Spleen (tissue), 11 donors: ENCODE measurements around the gene THOC6. TPM values are rescaled to one million over a fixed set of nuclear protein-coding genes. Genes with fewer than 3 reads are reported as not detected.

Experiments
- DNase-seq: peaks from one replicate; pipeline ENCODE4 v3.0.0-alpha.2; 2020
- H3K27ac ChIP-seq, 8 donors: fragments of 200-600 bp; sonication (generic) in 7 of 8; 1 replicate in 4 of 8; 2 replicates in 4 of 8; pipeline versions ENCODE4 v1.5.0 to v1.8.0; 2016 to 2021; ENCODE audit warnings: inconsistent platforms in 4 of 8, mild to moderate bottlenecking in 4 of 8, moderate library complexity in 1 of 8
- H3K27me3 ChIP-seq, 7 donors: fragments of 200-600 bp; sonication (generic) in 6 of 7; replicated peaks in 1 of 7; 1 replicate in 4 of 7; 2 replicates in 3 of 7; pipeline versions ENCODE4 v1.5.0 to v1.8.0; 2016 to 2021; ENCODE audit warnings: inconsistent platforms in 3 of 7, mild to moderate bottlenecking in 1 of 7
- H3K36me3 ChIP-seq, 6 donors: fragments of 200-600 bp; sonication (generic) in 5 of 6; 1 replicate in 4 of 6; 2 replicates in 2 of 6; pipeline versions ENCODE4 v1.5.0 to v1.8.0; 2016 to 2021; ENCODE audit warnings: inconsistent platforms in 2 of 6
- H3K4me1 ChIP-seq, 6 donors: fragments of 200-600 bp; sonication (generic) in 5 of 6; 1 replicate in 3 of 6; 2 replicates in 3 of 6; pipeline versions ENCODE4 v1.5.0 to v1.8.0; 2016 to 2021; ENCODE audit warnings: inconsistent platforms in 3 of 6
- H3K4me3 ChIP-seq, 8 donors: fragments of 200-600 bp; sonication (generic) in 7 of 8; 1 replicate in 4 of 8; 2 replicates in 4 of 8; pipeline versions ENCODE4 v1.5.0 to v1.8.0; 2016 to 2021; ENCODE audit warnings: inconsistent platforms in 4 of 8, mild to moderate bottlenecking in 4 of 8, moderate library complexity in 2 of 8
- H3K9me3 ChIP-seq, 8 donors: fragments of 200-600 bp; sonication (generic) in 7 of 8; 1 replicate in 4 of 8; 2 replicates in 4 of 8; pipeline versions ENCODE4 v1.5.0 to v1.8.0; 2016 to 2021; ENCODE audit warnings: inconsistent platforms in 4 of 8
- CTCF ChIP-seq, 11 experiments: fragments of 200-600 bp in 7 of 11; fragments of 450-650 bp in 4 of 11; sonication (generic) in 4 of 11; IDR thresholded peaks in 8 of 11; conservative IDR thresholded peaks in 3 of 11; 1 replicate in 7 of 11; 2 replicates in 4 of 11; pipeline versions ENCODE4 v1.4.0 to v1.8.0; 2016 to 2021; ENCODE audit warnings: antibody characterized with exemption in 11 of 11, inconsistent platforms in 4 of 11, mild to moderate bottlenecking in 1 of 11
- POLR2A ChIP-seq, 3 donors: fragments of 450-650 bp; IDR thresholded peaks; one replicate each; pipeline ENCODE4 v1.5.1; 2017; ENCODE audit warnings: antibody characterized with exemption in 3 of 3, mild to moderate bottlenecking in 1 of 3
- POLR2AphosphoS5 ChIP-seq, 3 donors: sonication (generic); formaldehyde crosslinking; IDR thresholded peaks; one replicate each; pipeline ENCODE4 v1.5.1; 2017; ENCODE audit warnings: antibody characterized with exemption in 3 of 3
- WGBS, 5 donors: extraction: QIAGEN DNeasy Blood & Tissue Kit in 3 of 5; methylation state at CpG; one replicate each; pipeline versions ENCODE4 v1.1.5 to v1.1.7; 2013 to 2018; 5-methylcytosine and 5-hydroxymethylcytosine counted together
- intact Hi-C: fragments of 100-400 bp; cut with DNase I; formaldehyde crosslinking; loops from one replicate; pipeline ENCODE4 v1.15.0; 2023; ENCODE audit warnings: low total_unique reads
- polyA plus RNA-seq, 3 donors: library from polyadenylated mRNA; stranded (reverse); fragments of 200-250 nt; gene quantifications; one replicate each; pipeline ENCODE4 v1.2.1, GENCODE V29; 2013
- total RNA-seq, 7 donors: library from RNA; depleted of rRNA in 3 of 7; stranded (reverse); fragments of >200 nt in 3 of 7; fragmentation: NEBNext Ultra II Directional in 4 of 7; extraction: Animal tissue kit (Norgen Biotek cat#: 25700) in 4 of 7; gene quantifications; one replicate each; pipeline versions ENCODE4 v1.1.0 to v1.2.1, GENCODE V29; 2016 to 2021
- donor health status: healthy with polysubstance abuse.
- donor health status: DM: no; HTN: no; CAD: no; lungs with moderate emphysema.
- donor health status: DM: no; HTN: no; CAD: no.
- donor health status: Bipolar disorder and iron deficiency.
- donor health status: healthy.
- donor health status: DM: no; HTN: no; CAD: no.
- donor health status: DM: yes; HTN: yes; CAD: no.

THOC6 gene
- total and polyA plus RNA-seq, 10 donors, result 19.3 to 57.2 (median 28.2) TPM

- no peak overlapping the region for H3K4me3 ChIP-seq
- H3K4me1 ChIP-seq, result peaks cover 28 to 86% (median 57%) of the 10 kb centered on the region in 6 donors
- WGBS, 5 donors, result 94 to 98% (median 96%) methylated on average over 23 to 24 of the region's 24 CpGs
- H3K27ac ChIP-seq, result no peak overlapping the region
- H3K36me3 ChIP-seq, result peaks cover 0 to 27% (median 18%) of the 10 kb centered on the region in 6 donors
- no peaks in the 10 kb centered on the region for H3K9me3 ChIP-seq
- TF ChIP-seq POLR2A (IDR thresholded peaks at IDR 0.05) (no peak), POLR2AphosphoS5 (IDR thresholded peaks at IDR 0.05) (no peak), CTCF (IDR thresholded peaks at IDR 0.05 in 8 of 11, conservative IDR thresholded peaks at IDR 0.05 in 3 of 11) (no peak)
- intact Hi-C loops, result no loop called here
- DNase-seq, result peak; percentile 85
- H3K27me3 ChIP-seq, result peaks cover 0 to 39% (median 31%) of the 10 kb centered on the region in 7 donors
Measured at GRCh38 chr16:3026609-3027488, 3.0 kb downstream of the THOC6 start.

- Histone ChIP-seq H3K4me3 (no peak overlapping the region), H3K4me1 (peaks cover 22 to 84% (median 52%) of the 10 kb centered on the region in 6 donors), H3K36me3 (peaks cover 0 to 27% (median 18%) of the 10 kb centered on the region in 6 donors), H3K27me3 (peaks cover 0 to 45% (median 37%) of the 10 kb centered on the region in 7 donors), H3K9me3 (no peaks in the 10 kb centered on the region), H3K27ac (no peak overlapping the region)
- intact Hi-C loops, result no loop called here
- no peak for DNase-seq
- no peak for TF ChIP-seq POLR2AphosphoS5 (IDR thresholded peaks at IDR 0.05)
- TF ChIP-seq POLR2A (IDR thresholded peaks at IDR 0.05), result no peak
- TF ChIP-seq CTCF (IDR thresholded peaks at IDR 0.05 in 8 of 11, conservative IDR thresholded peaks at IDR 0.05 in 3 of 11), result no peak
- WGBS, 5 donors, result 90 to 95% (median 94%) methylated on average over 8 of the region's 8 CpGs
Measured at GRCh38 chr16:3027489-3027795, 3.6 kb downstream of the THOC6 start.

GRCh38 chr16:3027983-3028715 lies 4.3 kb downstream of the THOC6 start:
- intact Hi-C loops, result no loop called here
- peaks cover 0 to 52% (median 44%) of the 10 kb centered on the region in 7 donors for H3K27me3 ChIP-seq
- no peaks in the 10 kb centered on the region for H3K9me3 ChIP-seq
- H3K36me3 ChIP-seq, result peaks cover 0 to 27% (median 18%) of the 10 kb centered on the region in 6 donors
- peaks cover 16 to 77% (median 44%) of the 10 kb centered on the region in 6 donors for H3K4me1 ChIP-seq
- WGBS, 5 donors, result 8 to 23% (median 10%) methylated on average over 31 to 58 of the region's 58 CpGs
- H3K27ac ChIP-seq, result peak overlapping the region in 3 of 8 donors; percentile 8 to 45 (median 39)
- H3K4me3 ChIP-seq, result peak overlapping the region in 4 of 8 donors; percentile 13 to 36 (median 16)
- peak; percentile 66 to 98 (median 94) for TF ChIP-seq CTCF (IDR thresholded peaks at IDR 0.05 in 8 of 11, conservative IDR thresholded peaks at IDR 0.05 in 3 of 11)
- no peak for TF ChIP-seq POLR2A (IDR thresholded peaks at IDR 0.05)
- peak; percentile 68 to 85 (median 76) for TF ChIP-seq POLR2AphosphoS5 (IDR thresholded peaks at IDR 0.05)
- DNase-seq, result peak; percentile 98
